Measurements from ENCODE around the gene OXNAD1.
"Not testable (repeated sequence)": the region's sequence is repeated elsewhere in the genome, so short reads cannot be mapped to it uniquely, and the experiment has no call there.

OXNAD1 gene

GRCh38 chr3:16307832-16308531 is 43.0 kb downstream of the OXNAD1 start:
- no peak for DNase-seq

- no peak for DNase-seq
Measured at GRCh38 chr3:16308727-16309126, 43.7 kb downstream of the OXNAD1 start.

- no peak for DNase-seq
Measured at GRCh38 chr3:16309558-16309957, 44.5 kb downstream of the OXNAD1 start.

GRCh38 chr3:16310486-16310885 is 45.5 kb downstream of the OXNAD1 start:
- not testable (repeated sequence) for DNase-seq

GRCh38 chr3:16311960-16312451 is 47.0 kb downstream of the OXNAD1 start:
- DNase-seq = no peak

GRCh38 chr3:16313886-16314645 is 49.1 kb downstream of the OXNAD1 start:
- DNase-seq = no peak

GRCh38 chr3:16315623-16316022 is 50.6 kb downstream of the OXNAD1 start:
- DNase-seq = no peak

- no peak for DNase-seq
Measured at GRCh38 chr3:16316396-16316795, 51.4 kb downstream of the OXNAD1 start.

GRCh38 chr3:16316847-16317560 is 52.0 kb downstream of the OXNAD1 start:
- no peak for DNase-seq

GRCh38 chr3:16317561-16317945 is 52.5 kb downstream of the OXNAD1 start:
- no peak for DNase-seq

- no peak for DNase-seq
Measured at GRCh38 chr3:16318176-16318575, 53.2 kb downstream of the OXNAD1 start.

GRCh38 chr3:16319307-16319706 is 54.3 kb downstream of the OXNAD1 start:
- DNase-seq = peak; percentile 40

GRCh38 chr3:16319723-16320122 is 54.7 kb downstream of the OXNAD1 start:
- no peak for DNase-seq

GRCh38 chr3:16320711-16321110 is 55.7 kb downstream of the OXNAD1 start:
- DNase-seq = no peak

- DNase-seq = no peak
Measured at GRCh38 chr3:16322189-16322588, 57.2 kb downstream of the OXNAD1 start.

- no peak for DNase-seq
Measured at GRCh38 chr3:16323737-16324136, 58.7 kb downstream of the OXNAD1 start.

GRCh38 chr3:16325850-16326249 is 60.8 kb downstream of the OXNAD1 start:
- no peak for DNase-seq

GRCh38 chr3:16326724-16327349 is 61.8 kb downstream of the OXNAD1 start:
- no peak for DNase-seq

- DNase-seq = no peak
Measured at GRCh38 chr3:16328124-16328523, 63.1 kb downstream of the OXNAD1 start.

- DNase-seq = no peak
Measured at GRCh38 chr3:16329036-16329825, 64.2 kb downstream of the OXNAD1 start.

- no peak for DNase-seq
Measured at GRCh38 chr3:16329826-16330129, 64.8 kb downstream of the OXNAD1 start.

GRCh38 chr3:16330351-16330750 is 65.3 kb downstream of the OXNAD1 start:
- no peak for DNase-seq

All from RPMI8226 (cell line).